Thyroid gland (tissue), 4 donors: ENCODE measurements around the gene RFX2.

ENCODE experiments used
- POLR2A ChIP-seq, 2 donors: fragments of 450-650 bp; IDR thresholded peaks; one replicate each; pipeline ENCODE4 v1.6.1; 2017; ENCODE audit warnings: antibody characterized with exemption in 2 of 2, mild to moderate bottlenecking in 2 of 2, moderate library complexity in 1 of 2
- TF ChIP-seq, protein P1 (sequence below), 6 experiments: fragments of 200-600 bp in 3 of 6; fragments of 450-650 bp in 3 of 6; sonication (generic) in 3 of 6; IDR thresholded peaks; one replicate each; pipeline ENCODE4 v1.5.1; 2016 to 2019; ENCODE audit warnings: antibody characterized with exemption in 6 of 6, mild to moderate bottlenecking in 2 of 6, inconsistent platforms in 1 of 6, moderate library complexity in 1 of 6

DNA sequence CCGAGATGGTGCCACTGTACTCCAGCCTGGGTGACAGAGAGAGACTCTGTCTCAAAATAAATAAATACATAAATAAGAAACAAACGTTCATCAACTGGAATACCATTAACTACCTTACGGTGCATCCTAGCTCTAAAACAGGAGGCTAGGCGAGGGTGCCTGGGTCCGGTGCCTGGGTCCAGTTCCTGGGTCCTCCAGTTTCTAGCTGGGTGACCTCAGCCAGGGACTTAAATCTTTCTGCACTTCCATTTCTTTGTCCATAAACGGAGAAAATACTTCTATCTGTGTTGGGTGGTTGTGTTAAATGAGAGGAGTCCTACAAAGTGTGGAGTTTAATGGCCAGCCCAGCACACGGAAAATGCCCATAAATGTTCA, 34.0 kb downstream of the RFX2 start:
- TF ChIP-seq POLR2A (IDR thresholded peaks at IDR 0.05), result no peak
- TF ChIP-seq, protein P1, sequence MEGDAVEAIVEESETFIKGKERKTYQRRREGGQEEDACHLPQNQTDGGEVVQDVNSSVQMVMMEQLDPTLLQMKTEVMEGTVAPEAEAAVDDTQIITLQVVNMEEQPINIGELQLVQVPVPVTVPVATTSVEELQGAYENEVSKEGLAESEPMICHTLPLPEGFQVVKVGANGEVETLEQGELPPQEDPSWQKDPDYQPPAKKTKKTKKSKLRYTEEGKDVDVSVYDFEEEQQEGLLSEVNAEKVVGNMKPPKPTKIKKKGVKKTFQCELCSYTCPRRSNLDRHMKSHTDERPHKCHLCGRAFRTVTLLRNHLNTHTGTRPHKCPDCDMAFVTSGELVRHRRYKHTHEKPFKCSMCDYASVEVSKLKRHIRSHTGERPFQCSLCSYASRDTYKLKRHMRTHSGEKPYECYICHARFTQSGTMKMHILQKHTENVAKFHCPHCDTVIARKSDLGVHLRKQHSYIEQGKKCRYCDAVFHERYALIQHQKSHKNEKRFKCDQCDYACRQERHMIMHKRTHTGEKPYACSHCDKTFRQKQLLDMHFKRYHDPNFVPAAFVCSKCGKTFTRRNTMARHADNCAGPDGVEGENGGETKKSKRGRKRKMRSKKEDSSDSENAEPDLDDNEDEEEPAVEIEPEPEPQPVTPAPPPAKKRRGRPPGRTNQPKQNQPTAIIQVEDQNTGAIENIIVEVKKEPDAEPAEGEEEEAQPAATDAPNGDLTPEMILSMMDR (IDR thresholded peaks at IDR 0.05), result no peak
